ENCODE results near the gene DHX29. TPM values are rescaled to one million over a fixed set of nuclear protein-coding genes. Genes with fewer than 3 reads are reported as not detected.

Gene DHX29
- polyA plus RNA-seq, 1 donor (not counting 4 experiments of a cell fraction or from before 2014, with no cell fraction given) = 18.8 TPM

DNA sequence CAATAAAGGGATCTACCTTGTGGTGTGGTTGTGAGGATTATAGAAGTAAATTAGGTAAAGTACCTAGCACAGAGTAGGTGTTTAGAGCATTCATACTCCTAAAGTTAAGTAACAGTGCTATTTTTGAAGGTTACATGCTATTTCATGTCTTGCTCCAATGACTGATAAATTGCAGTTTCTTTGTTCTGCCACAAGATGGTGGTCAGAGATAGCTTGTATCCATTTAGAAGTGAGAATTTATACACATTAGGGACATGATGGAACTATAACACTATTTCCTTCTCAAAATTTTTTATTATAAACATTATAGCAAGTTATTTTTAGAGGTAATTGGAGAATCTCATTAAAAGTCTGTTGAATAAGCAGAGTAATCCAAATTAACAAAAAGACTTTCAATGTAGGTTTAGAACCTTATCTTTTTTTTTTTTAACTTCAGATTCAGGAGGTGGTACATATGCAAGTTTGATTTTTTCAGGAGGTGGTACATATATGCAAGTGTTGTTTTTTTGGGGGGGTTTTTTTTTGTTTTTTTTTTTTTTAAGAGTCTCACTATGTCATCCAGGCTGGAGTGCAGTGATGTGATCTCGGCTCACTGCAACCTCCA, 17.4 kb upstream of the DHX29 start:
- FAIRE-seq (no peak), DNase-seq (ENCODE audit: low read depth, low spot score) (no peak)
- H3K27me3 ChIP-seq (ENCODE audit: control insufficient read depth, extremely low read depth, insufficient read depth, low read length) = no peaks in the 10 kb centered on the region
- no peak overlapping the region for H2AFZ ChIP-seq (ENCODE audit: control insufficient read depth, low read length)
- H3K79me2 ChIP-seq (ENCODE audit: control insufficient read depth, insufficient read depth, low read length) = peaks cover 29% of the 10 kb centered on the region
- H4K20me1 ChIP-seq (ENCODE audit: control insufficient read depth, extremely low read depth, insufficient read depth, low read length) = no peaks in the 10 kb centered on the region
- no peak overlapping the region for H3K4me2 ChIP-seq (ENCODE audit: control insufficient read depth, extremely low read depth, insufficient read depth, low read depth, low read length)
- TF ChIP-seq EZH2 (IDR thresholded peaks at IDR 0.05; ENCODE audit: low read length) = no peak
- TF ChIP-seq, protein P1, sequence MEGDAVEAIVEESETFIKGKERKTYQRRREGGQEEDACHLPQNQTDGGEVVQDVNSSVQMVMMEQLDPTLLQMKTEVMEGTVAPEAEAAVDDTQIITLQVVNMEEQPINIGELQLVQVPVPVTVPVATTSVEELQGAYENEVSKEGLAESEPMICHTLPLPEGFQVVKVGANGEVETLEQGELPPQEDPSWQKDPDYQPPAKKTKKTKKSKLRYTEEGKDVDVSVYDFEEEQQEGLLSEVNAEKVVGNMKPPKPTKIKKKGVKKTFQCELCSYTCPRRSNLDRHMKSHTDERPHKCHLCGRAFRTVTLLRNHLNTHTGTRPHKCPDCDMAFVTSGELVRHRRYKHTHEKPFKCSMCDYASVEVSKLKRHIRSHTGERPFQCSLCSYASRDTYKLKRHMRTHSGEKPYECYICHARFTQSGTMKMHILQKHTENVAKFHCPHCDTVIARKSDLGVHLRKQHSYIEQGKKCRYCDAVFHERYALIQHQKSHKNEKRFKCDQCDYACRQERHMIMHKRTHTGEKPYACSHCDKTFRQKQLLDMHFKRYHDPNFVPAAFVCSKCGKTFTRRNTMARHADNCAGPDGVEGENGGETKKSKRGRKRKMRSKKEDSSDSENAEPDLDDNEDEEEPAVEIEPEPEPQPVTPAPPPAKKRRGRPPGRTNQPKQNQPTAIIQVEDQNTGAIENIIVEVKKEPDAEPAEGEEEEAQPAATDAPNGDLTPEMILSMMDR (optimal IDR thresholded peaks at IDR 0.05 in 1 of 3, IDR thresholded peaks at IDR 0.05 in 1 of 3, conservative IDR thresholded peaks at IDR 0.05 in 1 of 3; ENCODE audit: extremely low read depth in 1 of 3, insufficient read depth in 2 of 3, low read length in 3 of 3) = peak in 2 of 3 experiments; percentile 26 to 48
- no peak overlapping the region for H3K4me3 ChIP-seq (ENCODE audit: control insufficient read depth in 2 of 3, extremely low read depth in 1 of 3, insufficient read depth in 2 of 3, low read depth in 1 of 3, low read length in 3 of 3)
- H3K36me3 ChIP-seq (ENCODE audit: control insufficient read depth in 2 of 2, extremely low read depth in 1 of 2, insufficient read depth in 2 of 2, low read length in 2 of 2) = peaks cover 5% of the 10 kb centered on the region in 2 experiments
- H3K9me3 ChIP-seq (ENCODE audit: control insufficient read depth, low read depth, low read length) = no peaks in the 10 kb centered on the region
- no peaks in the 10 kb centered on the region for H3K9me1 ChIP-seq (ENCODE audit: control insufficient read depth, extremely low read depth, insufficient read depth, low read length)
- H3K27ac ChIP-seq (ENCODE audit: control insufficient read depth, insufficient read depth, low read length) = peak overlapping the region; percentile 20
- H3K9ac ChIP-seq (ENCODE audit: control insufficient read depth, extremely low read depth, insufficient read depth, low read length) = no peak overlapping the region
- H3K4me1 ChIP-seq (ENCODE audit: control insufficient read depth, extremely low read depth, insufficient read depth, low read length) = no peaks in the 10 kb centered on the region
- dilution Hi-C loops (cut with MboI; ENCODE audit: extremely low pct_ligation_motif_present, low sequenced_read_pairs) = no loop called here

DNA sequence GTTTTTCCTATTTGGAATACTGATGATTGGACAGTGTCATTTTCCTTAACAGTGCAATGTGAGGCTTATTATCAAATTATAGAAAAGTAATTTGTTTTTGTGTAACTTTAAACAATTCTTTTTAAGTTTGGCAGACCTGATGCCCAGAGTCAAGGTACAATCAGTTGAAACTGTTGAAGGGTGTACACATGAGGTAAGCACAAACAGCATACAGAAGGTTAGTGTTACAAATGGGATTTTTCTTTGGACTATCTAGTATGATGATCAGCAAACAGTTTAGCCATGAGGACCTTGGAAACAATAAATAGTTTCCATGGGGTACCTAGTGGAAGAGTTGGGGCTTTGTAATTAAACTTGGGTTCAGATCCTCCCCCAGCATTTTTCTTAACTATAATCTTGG, 16.5 kb upstream of the DHX29 start:
- FAIRE-seq (no peak), DNase-seq (ENCODE audit: low read depth, low spot score) (no peak)
- TF ChIP-seq EZH2 (IDR thresholded peaks at IDR 0.05; ENCODE audit: low read length) = no peak
- TF ChIP-seq, protein P1 (optimal IDR thresholded peaks at IDR 0.05 in 1 of 3, IDR thresholded peaks at IDR 0.05 in 1 of 3, conservative IDR thresholded peaks at IDR 0.05 in 1 of 3; ENCODE audit: extremely low read depth in 1 of 3, insufficient read depth in 2 of 3, low read length in 3 of 3) = no peak
- Histone ChIP-seq H3K36me3 (ENCODE audit: control insufficient read depth in 2 of 2, extremely low read depth in 1 of 2, insufficient read depth in 2 of 2, low read length in 2 of 2) (peaks cover 2 to 4% of the 10 kb centered on the region in 2 experiments), H3K27me3 (ENCODE audit: control insufficient read depth, extremely low read depth, insufficient read depth, low read length) (no peaks in the 10 kb centered on the region), H3K27ac (ENCODE audit: control insufficient read depth, insufficient read depth, low read length) (no peak overlapping the region), H3K4me3 (ENCODE audit: control insufficient read depth in 2 of 3, extremely low read depth in 1 of 3, insufficient read depth in 2 of 3, low read depth in 1 of 3, low read length in 3 of 3) (no peak overlapping the region), H3K4me2 (ENCODE audit: control insufficient read depth, extremely low read depth, insufficient read depth, low read depth, low read length) (no peak overlapping the region), H3K4me1 (ENCODE audit: control insufficient read depth, extremely low read depth, insufficient read depth, low read length) (no peaks in the 10 kb centered on the region), H3K9ac (ENCODE audit: control insufficient read depth, extremely low read depth, insufficient read depth, low read length) (no peak overlapping the region), H3K79me2 (ENCODE audit: control insufficient read depth, insufficient read depth, low read length) (peaks cover 37% of the 10 kb centered on the region), H2AFZ (ENCODE audit: control insufficient read depth, low read length) (no peak overlapping the region), H4K20me1 (ENCODE audit: control insufficient read depth, extremely low read depth, insufficient read depth, low read length) (no peaks in the 10 kb centered on the region), H3K9me3 (ENCODE audit: control insufficient read depth, low read depth, low read length) (no peaks in the 10 kb centered on the region), H3K9me1 (ENCODE audit: control insufficient read depth, extremely low read depth, insufficient read depth, low read length) (no peaks in the 10 kb centered on the region)
- dilution Hi-C loops (cut with MboI; ENCODE audit: extremely low pct_ligation_motif_present, low sequenced_read_pairs) = no loop called here
